Measurements from ENCODE around the gene TUBGCP3.
A peak's percentile ranks its signal among the peaks of the same experiment; 100 is the strongest.

Gene TUBGCP3

GRCh38 chr13:112445411-112446271 lies 142.3 kb downstream of the TUBGCP3 start:
- TF ChIP-seq CTCF (conservative IDR thresholded peaks at IDR 0.05; ENCODE audit: low read depth, low read length) = no peak
- DNase-seq (ENCODE audit: low read depth) = no peak
- no peak overlapping the region for H3K4me3 ChIP-seq (ENCODE audit: low read length)

DNA sequence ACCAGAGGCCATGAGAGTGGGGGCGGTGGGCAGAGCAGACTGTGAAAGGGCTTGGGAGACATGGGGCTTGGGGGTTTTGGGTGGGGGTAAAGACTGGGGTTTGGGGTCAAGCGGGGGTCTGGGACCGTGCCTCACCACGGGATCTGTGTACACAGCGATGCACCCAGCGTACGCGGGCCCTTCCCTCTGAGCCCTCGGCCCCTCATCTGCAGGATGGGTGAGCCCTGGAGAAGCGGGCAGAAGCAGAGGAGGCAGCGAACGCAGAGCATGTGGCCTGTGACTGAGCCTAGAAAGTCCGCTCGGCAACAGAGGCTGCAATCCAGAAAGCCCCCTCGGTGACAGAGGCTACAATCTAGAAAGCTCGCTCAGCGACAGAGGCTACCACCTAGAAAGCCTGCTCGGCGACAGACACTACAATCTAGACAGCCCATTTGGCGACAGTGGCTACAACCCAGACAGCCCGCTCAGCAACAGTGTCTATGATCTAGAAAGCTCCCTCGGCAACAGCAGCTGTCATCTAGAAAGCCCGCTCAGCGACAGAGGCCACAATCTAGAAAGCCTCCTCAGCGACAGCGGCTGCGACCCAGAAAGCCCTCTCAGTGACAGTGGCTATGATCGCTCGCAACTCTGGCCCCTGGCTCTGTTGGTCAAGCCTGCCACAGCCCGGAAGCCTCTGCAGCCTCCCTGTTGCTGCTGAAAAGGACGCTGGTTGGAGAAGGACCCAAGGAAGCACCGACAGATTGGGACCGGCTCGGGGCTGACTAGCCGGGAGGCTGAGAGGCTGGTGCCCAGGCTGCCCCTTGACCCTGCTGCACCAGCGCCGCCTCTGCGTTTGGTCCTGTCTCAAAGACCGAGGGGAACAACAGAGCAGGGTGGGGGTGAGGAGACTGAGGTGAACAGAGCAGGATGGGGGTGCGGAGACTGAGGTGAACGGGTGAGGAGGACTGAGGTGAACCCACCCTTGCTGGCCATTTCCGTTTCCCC lies 143.2 kb downstream of the TUBGCP3 start:
- DNase-seq (ENCODE audit: low read depth) = no peak
- no peak overlapping the region for H3K4me3 ChIP-seq (ENCODE audit: low read length)
- no peak for TF ChIP-seq CTCF (conservative IDR thresholded peaks at IDR 0.05; ENCODE audit: low read depth, low read length)

- TF ChIP-seq CTCF (conservative IDR thresholded peaks at IDR 0.05; ENCODE audit: low read depth, low read length) = peak; percentile 96
- H3K4me3 ChIP-seq (ENCODE audit: low read length) = no peak overlapping the region
- no peak for DNase-seq (ENCODE audit: low read depth)
These were observed 144.0 kb downstream of the TUBGCP3 start for GRCh38 chr13:112443995-112444311.

DNA sequence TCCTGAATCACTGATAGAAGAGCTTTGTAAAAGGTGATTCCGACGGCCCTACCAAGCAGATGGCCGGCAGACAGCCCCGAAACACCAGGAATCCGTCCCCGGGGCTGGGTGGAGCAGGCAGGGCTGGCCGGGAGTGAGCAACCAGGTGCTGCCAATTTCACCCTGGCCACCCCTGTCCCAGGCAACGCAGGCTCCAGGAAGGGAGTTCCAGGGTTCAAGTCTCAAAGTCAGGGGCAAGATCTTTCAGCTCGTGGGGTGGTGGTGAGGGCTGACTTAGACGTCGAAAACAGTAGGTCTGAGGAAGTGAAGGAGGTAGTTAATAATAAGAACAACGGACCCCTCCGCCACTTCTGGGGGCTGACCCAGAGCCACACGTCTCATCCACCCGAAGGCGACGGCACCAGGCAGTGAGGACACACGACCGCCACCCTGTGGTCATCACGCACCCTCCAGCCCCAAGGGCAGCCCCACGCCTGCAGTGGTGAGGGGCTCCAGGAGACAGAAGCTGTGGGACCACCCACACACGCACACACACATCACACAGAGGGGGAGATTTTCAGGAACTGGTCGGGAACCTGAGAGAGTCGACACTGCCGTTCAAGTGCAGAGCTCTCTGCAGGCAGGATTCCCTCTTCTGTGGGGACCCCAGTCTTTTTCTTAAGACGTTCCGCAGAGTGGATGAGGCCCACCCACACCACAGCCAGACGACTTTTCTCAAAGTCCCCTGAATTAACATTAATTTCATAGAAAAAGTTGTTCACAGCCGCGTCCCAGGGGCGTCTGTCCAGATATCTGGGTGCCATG lies 144.6 kb downstream of the TUBGCP3 start:
- TF ChIP-seq CTCF (conservative IDR thresholded peaks at IDR 0.05; ENCODE audit: low read depth, low read length) = peak; percentile 47
- no peak for DNase-seq (ENCODE audit: low read depth)
- no peak overlapping the region for H3K4me3 ChIP-seq (ENCODE audit: low read length)

DNA sequence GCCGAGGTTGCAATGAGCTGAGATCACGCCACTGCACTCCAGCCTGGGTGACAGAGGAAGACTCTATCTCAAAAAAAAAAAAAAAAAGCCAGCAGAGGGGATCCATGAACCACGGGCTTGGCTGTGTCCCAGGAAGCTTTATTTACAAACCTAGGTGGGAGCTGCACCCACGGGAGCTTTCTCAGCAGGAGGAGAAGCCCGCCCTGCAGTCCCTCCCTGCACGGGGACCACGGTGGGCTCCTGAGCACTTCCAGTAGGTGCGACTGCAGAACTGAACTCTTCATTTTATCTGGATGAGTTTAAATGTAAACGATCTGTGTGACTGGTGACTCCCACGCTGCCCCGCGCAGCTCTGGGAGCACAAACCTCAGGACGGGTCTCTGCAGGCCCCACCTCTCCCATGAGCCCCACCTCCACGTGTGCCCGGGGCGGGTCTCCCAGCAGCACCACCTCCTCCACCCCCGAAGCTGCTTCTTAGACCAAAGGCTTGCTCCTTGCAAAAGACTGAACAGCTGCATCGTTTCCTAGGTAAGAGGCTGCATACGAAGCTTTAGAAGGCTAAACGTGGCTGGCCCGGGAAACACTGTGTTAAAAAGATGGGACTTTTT lies 145.4 kb downstream of the TUBGCP3 start:
- TF ChIP-seq CTCF (conservative IDR thresholded peaks at IDR 0.05; ENCODE audit: low read depth, low read length) = no peak
- no peak overlapping the region for H3K4me3 ChIP-seq (ENCODE audit: low read length)
- DNase-seq (ENCODE audit: low read depth) = no peak

GRCh38 chr13:112441779-112442310 lies 146.1 kb downstream of the TUBGCP3 start:
- no peak overlapping the region for H3K4me3 ChIP-seq (ENCODE audit: low read length)
- DNase-seq (ENCODE audit: low read depth) = no peak
- TF ChIP-seq CTCF (conservative IDR thresholded peaks at IDR 0.05; ENCODE audit: low read depth, low read length) = no peak
